ENCODE results near the gene GCNA.

GRCh38 chrX:71617742-71618141, 39.5 kb downstream of the GCNA start:
- TF ChIP-seq CTCF (IDR thresholded peaks at IDR 0.05 in 2 of 3, conservative IDR thresholded peaks at IDR 0.05 in 1 of 3; ENCODE audit: control insufficient read depth in 2 of 3, extremely low read depth in 1 of 3, insufficient read depth in 1 of 3, low read depth in 3 of 3, low read length in 3 of 3) (no peak), HDAC2 (IDR thresholded peaks at IDR 0.05) (no peak), SUPT20H (IDR thresholded peaks at IDR 0.05; ENCODE audit: borderline replicate concordance, control insufficient read depth, low read depth, low read length) (no peak), SIN3A (IDR thresholded peaks at IDR 0.05; ENCODE audit: low read depth, low read length) (no peak; the same call in 1 of the 2 replicates), PAX8 (IDR thresholded peaks at IDR 0.05) (no peak)
